Fibroblast of peridontal ligament (primary cell): ENCODE results near the gene ADRB2.

Experiments
- DNase-seq: peaks from one replicate; pipeline ENCODE4 v3.0.0-alpha.2; 2010; ENCODE audit errors: extremely low read depth

The ADRB2 gene

DNA sequence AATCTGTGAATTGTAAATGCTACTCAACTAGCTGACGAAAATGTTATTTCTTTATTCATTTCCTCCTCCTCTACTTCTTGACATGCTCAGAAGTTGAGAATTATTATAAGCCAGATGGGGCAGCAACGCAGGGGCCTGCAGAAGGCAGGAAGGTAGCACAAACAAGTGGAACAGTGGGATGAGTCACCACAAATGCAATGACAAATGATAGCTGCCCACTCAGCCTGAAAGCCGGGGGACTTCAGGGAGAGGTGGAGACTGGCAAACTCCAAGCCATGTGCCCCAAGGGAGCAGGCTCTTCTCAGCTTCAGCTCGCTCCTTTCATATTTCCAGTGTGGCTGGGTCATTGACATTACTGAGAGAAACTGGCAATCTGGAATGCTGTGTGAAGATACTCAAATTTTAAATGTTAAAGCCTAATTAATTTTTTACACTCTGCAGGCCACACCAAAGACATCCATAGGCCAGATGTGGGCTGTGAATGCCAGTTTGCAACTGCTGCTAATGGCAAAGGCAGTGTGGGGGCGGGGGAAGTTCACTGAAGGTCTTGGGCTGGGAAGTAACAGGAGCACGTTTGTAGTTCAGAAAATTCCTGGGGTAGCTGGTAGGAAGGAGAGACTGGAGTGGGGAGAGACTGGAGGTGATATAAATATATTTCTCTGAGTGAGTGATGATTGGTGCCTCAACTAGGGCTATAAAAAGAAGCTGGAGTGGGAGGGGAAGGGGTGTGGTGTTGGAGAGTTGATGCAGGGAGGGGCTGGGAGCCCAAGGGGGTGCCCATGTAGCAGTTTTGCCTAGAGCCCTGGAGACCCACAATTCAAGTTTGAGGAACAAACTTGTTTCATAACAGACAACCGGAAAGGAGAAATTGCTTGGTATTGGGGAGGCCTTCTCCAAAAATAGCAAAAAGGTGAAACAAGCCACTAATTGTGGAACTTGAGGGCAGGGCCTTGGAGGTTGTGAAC, 20.8 kb upstream of the ADRB2 start:
- no peak for DNase-seq

- no peak for DNase-seq
These were observed 19.9 kb upstream of the ADRB2 start for GRCh38 chr5:148806520-148806931.

GRCh38 chr5:148807851-148808250, 18.6 kb upstream of the ADRB2 start:
- no peak for DNase-seq

- DNase-seq = no peak
These were observed 17.4 kb upstream of the ADRB2 start for GRCh38 chr5:148808864-148809642.

GRCh38 chr5:148809781-148810524, 16.5 kb upstream of the ADRB2 start:
- peak; percentile 36 for DNase-seq

- DNase-seq = no peak
These were observed 15.6 kb upstream of the ADRB2 start for GRCh38 chr5:148810823-148811222.

GRCh38 chr5:148811756-148812155, 14.7 kb upstream of the ADRB2 start:
- no peak for DNase-seq

GRCh38 chr5:148815086-148815485, 11.3 kb upstream of the ADRB2 start:
- no peak for DNase-seq

DNA sequence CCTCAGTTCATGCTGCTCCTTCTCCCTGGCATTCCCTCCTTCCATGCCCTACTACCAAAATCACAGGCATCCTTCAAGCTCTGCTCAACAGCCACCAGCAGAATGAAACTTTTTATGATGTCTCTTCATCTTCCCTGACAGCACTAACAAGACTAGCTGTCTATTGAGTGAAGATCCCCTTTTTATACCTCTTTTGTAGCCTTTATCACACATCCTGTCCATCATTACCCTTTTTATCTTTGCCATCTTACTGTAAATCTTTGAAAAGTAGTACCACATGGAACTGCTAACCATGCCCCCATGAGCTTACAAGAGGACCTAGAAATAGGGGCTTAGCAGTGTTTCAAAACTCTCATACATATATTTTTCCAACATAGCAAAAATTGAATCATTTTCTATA, 10.8 kb upstream of the ADRB2 start:
- DNase-seq = no peak

DNA sequence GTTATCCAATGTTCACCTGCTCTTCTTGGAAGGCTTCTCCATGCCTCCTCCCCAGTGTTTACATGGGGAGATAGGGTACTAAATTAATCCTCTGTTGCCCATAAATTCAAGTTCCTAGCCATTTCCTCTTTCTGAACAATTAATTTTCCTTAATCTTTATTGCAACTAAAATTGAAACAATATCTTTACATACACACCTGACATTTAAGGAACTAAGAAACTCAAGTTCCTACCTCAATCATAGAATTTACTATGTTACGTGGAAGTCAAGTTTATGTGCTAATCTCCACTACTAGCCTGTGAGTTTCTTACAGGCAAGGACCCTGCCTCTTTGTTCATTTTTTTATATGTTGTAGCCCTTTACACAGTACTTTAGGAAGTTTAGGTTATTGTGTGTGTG, 10.1 kb upstream of the ADRB2 start:
- no peak for DNase-seq

DNA sequence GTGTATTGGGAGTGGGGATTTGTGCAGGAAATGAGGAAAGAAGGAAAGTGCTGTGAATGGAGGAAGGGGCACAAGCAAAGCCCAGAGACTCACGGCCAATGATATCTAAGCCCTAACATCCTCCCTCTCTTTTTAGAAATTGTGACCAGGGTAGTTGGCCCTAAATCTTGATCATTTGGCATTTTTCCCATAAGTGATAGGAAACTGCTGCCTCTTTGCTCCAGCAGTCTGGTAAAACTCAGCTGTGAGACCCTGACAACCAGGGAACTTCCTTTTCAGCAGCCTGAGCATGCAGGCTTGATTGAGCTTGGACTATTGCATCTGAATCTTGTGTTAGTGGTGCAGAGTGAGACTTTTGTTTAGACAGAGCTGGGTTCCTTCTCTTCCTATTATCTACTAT, 9.6 kb upstream of the ADRB2 start:
- no peak for DNase-seq

GRCh38 chr5:148817606-148818005, 8.8 kb upstream of the ADRB2 start:
- DNase-seq = no peak

DNA sequence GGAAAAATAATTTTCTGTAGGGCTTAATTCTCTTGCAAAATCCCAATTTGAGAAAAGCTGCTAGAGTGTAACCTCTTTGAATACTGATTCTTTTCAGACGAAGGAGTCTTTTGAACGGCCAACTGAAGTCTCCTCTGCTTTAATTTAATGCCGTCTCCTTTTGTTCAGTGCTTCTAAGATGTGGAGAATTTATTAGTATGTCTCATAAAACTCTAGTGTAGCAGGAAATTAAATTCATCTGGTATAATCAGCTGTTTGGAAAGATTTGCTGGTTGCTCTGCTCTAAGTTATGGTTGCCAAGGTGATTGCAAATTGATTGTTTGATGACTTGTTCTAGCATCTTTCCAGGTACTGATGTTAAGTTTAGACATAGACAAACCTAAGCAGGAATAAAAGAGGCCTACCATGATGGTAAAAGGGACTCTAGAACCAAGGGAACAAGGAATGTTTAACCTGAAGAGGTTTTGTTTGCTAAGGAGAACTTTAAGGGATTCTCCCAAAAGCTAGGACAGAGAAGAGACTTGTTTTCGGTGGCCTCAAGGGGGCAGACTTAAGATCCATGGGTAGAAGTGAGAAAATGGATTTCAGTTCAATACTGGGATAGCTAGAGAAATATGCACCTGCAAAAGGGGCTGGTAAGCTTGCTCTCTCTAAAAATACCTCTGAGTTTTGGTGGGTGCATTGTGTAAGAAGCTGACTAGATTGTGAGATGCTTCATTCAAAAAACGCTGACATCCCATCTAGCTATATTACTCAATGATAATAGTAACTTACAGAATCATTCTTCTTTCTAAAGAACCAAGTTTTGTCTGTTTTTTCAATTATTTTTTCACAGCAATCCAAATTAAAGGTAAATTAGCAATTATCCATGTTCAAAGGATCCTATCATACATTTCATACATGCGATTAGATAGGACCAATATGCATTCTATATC, 5.7 kb upstream of the ADRB2 start:
- DNase-seq = peak; percentile 64

GRCh38 chr5:148823871-148824270, 2.5 kb upstream of the ADRB2 start:
- DNase-seq = no peak

DNA sequence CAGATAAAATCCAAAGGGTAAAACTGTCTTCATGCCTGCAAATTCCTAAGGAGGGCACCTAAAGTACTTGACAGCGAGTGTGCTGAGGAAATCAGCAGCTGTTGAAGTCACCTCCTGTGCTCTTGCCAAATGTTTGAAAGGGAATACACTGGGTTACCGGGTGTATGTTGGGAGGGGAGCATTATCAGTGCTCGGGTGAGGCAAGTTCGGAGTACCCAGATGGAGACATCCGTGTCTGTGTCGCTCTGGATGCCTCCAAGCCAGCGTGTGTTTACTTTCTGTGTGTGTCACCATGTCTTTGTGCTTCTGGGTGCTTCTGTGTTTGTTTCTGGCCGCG, 727 bp upstream of the ADRB2 start:
- DNase-seq = peak; percentile 42

DNA sequence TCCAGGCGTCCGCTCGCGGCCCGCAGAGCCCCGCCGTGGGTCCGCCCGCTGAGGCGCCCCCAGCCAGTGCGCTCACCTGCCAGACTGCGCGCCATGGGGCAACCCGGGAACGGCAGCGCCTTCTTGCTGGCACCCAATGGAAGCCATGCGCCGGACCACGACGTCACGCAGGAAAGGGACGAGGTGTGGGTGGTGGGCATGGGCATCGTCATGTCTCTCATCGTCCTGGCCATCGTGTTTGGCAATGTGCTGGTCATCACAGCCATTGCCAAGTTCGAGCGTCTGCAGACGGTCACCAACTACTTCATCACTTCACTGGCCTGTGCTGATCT, 294 bp downstream of the ADRB2 start:
- no peak for DNase-seq

DNA sequence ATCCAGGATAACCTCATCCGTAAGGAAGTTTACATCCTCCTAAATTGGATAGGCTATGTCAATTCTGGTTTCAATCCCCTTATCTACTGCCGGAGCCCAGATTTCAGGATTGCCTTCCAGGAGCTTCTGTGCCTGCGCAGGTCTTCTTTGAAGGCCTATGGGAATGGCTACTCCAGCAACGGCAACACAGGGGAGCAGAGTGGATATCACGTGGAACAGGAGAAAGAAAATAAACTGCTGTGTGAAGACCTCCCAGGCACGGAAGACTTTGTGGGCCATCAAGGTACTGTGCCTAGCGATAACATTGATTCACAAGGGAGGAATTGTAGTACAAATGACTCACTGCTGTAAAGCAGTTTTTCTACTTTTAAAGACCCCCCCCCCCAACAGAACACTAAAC, 1.3 kb downstream of the ADRB2 start:
- DNase-seq = no peak

DNA sequence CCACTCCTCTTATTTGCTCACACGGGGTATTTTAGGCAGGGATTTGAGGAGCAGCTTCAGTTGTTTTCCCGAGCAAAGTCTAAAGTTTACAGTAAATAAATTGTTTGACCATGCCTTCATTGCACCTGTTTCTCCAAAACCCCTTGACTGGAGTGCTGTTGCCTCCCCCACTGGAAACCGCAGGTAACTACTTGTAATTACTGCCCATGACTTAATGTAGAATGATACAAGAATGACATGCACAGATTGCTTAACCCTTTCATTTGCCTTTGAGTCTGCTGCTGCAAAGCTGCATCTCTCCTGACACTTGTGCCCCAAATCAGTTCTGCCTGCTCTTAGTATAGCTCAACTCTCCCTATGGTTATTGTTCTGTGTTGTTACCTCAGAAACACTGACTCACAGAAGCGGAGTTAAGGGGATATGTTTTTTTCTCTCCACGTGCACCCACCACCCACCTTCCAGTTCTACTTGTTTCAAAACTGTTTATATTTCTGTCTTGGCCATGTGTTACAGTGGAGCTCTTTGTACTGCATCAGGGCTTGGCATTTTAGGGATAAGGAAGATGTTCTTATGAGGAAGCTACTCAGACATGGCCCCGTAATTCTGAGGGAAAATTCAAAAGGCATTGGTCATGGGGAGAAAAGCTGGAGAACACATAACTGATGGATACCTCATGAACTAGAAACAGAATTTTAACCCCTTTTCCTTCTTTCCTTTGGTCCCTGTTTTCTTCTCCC, 2.3 kb downstream of the ADRB2 start:
- no peak for DNase-seq

DNA sequence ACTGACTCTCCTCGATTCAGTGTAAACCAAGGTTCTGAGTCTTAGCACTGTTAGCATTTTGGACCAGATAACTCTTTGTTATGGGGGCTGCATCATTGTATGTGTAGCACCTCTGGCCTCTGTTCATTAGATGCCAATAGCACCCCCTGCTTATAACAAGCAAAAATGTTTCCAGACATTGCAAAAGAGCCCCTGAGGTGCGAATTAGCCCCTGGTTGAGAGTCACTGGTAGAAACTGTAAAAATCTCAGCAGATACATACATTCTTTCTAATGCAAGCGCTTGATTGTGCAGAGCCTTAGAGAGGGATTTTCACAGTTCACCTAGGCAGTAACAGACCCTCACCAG, 2.8 kb downstream of the ADRB2 start:
- no peak for DNase-seq

DNA sequence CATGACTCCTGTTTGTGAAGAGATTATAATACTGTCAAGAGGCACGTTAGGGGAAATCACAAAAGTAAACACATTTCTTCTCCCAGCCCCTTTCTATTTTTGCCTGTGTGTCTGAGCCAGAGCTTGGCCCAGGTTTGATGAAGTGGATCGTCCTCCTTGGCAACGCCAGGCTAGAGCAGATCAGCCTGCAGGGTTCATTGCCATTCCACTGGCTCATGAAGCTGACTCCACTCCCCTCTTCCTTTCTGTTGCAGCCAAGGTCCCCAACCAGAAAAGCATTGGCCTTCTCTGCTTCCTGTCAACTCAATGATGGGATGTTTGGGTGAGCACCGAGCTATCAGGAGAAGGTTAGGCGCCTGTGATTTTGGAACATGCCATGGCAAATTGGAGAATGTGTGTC, 3.3 kb downstream of the ADRB2 start:
- no peak for DNase-seq

- no peak for DNase-seq
These were observed 3.8 kb downstream of the ADRB2 start for GRCh38 chr5:148830211-148830610.
